Measurements from ENCODE around the gene MAPK8IP1. TPM values are rescaled to one million over a fixed set of nuclear protein-coding genes. Genes with fewer than 3 reads are reported as not detected.

Gene MAPK8IP1
- polyA plus RNA-seq, 2 of the 4 experiments (the other 2 are of a cell fraction), result 2.6 to 5.8 TPM

- H3K4me3 ChIP-seq, result no peak overlapping the region
- POLR2A ChIA-PET, result no interaction called here
- DNase-seq (ENCODE audit: low read depth in 1 of 2, low spot score in 1 of 2) (no peak), ATAC-seq (no peak), FAIRE-seq (no peak)
- CTCF ChIA-PET, result no interaction called here
- 95% methylated on average over 2 of the region's 2 CpGs for WGBS (ENCODE audit: missing lambda C conversion rate)
- no peak overlapping the region for H3K4me2 ChIP-seq
- no peak overlapping the region for H3K27ac ChIP-seq
- H3K4me1 ChIP-seq, result no peaks in the 10 kb centered on the region
- no peak for TF ChIP-seq MAFK (IDR thresholded peaks at IDR 0.05; ENCODE audit: partially characterized antibody)
- no peak for TF ChIP-seq RARB (CRISPR knock-in tag; IDR thresholded peaks at IDR 0.05)
- TF ChIP-seq RCOR1 (IDR thresholded peaks at IDR 0.05; ENCODE audit: low read depth, low read length), result no peak
- no peak for TF ChIP-seq POLR2A (IDR thresholded peaks at IDR 0.05; ENCODE audit: low read length)
- no peak for TF ChIP-seq POLR2AphosphoS2 (conservative IDR thresholded peaks at IDR 0.05; ENCODE audit: low read length)
- no peak for TF ChIP-seq PHF8 (IDR thresholded peaks at IDR 0.05; ENCODE audit: borderline replicate concordance, low read depth)
- TF ChIP-seq FOXS1 (CRISPR knock-in tag; IDR thresholded peaks at IDR 0.05), result no peak
- no peak for TF ChIP-seq TFCP2L1 (CRISPR knock-in tag; IDR thresholded peaks at IDR 0.05)
- TF ChIP-seq SREBF2 (IDR thresholded peaks at IDR 0.05), result no peak
- TF ChIP-seq NPAS2 (CRISPR knock-in tag; IDR thresholded peaks at IDR 0.05; ENCODE audit: borderline replicate concordance), result no peak
- TF ChIP-seq HDAC2 (IDR thresholded peaks at IDR 0.05), result no peak
- no peak for TF ChIP-seq KDM5A (IDR thresholded peaks at IDR 0.05)
- TF ChIP-seq CBX2 (IDR thresholded peaks at IDR 0.05; ENCODE audit: borderline replicate concordance, low read depth), result no peak
- TF ChIP-seq ZSCAN20 (CRISPR knock-in tag; IDR thresholded peaks at IDR 0.05), result no peak
- TF ChIP-seq EP300 (IDR thresholded peaks at IDR 0.05), result no peak
- no peak for TF ChIP-seq KDM1A (IDR thresholded peaks at IDR 0.05; ENCODE audit: low read depth)
- no peak for TF ChIP-seq ZNF302 (CRISPR knock-in tag; IDR thresholded peaks at IDR 0.05)
- TF ChIP-seq MAZ (IDR thresholded peaks at IDR 0.05; ENCODE audit: borderline replicate concordance, low read depth, low read length), result no peak
- TF ChIP-seq HOXB5 (CRISPR knock-in tag; IDR thresholded peaks at IDR 0.05), result no peak
- H3K9me3 ChIP-seq, result no peaks in the 10 kb centered on the region
Observed at GRCh38 chr11:45939836-45940235, 54.4 kb downstream of the MAPK8IP1 start.

GRCh38 chr11:45941285-45941684, 55.8 kb downstream of the MAPK8IP1 start:
- no peak for ATAC-seq
- FAIRE-seq, result no peak
- Histone ChIP-seq H3K9me3 (no peaks in the 10 kb centered on the region), H3K4me2 (no peak overlapping the region), H3K4me3 (no peak overlapping the region), H3K4me1 (no peaks in the 10 kb centered on the region), H3K27ac (no peak overlapping the region)
- POLR2A ChIA-PET, result no interaction called here
- 88% methylated on average over 4 of the region's 4 CpGs for WGBS (ENCODE audit: missing lambda C conversion rate)
- CTCF ChIA-PET, result interaction anchor here (1.3 to 2.3 kb wide), 4 partner anchors 24 to 68 kb away, joined by 4 to 10 read pairs (median 5); no protein-coding TSS in a partner anchor
- no peak for TF ChIP-seq PBX3 (IDR thresholded peaks at IDR 0.05)
- no peak for TF ChIP-seq HOXA7 (CRISPR knock-in tag; IDR thresholded peaks at IDR 0.05)
- TF ChIP-seq MAZ (IDR thresholded peaks at IDR 0.05; ENCODE audit: borderline replicate concordance, low read depth, low read length), result no peak
- TF ChIP-seq GATA3 (IDR thresholded peaks at IDR 0.05; ENCODE audit: borderline replicate concordance), result no peak
- no peak for TF ChIP-seq HOXB5 (CRISPR knock-in tag; IDR thresholded peaks at IDR 0.05)
- TF ChIP-seq CHD2 (IDR thresholded peaks at IDR 0.05; ENCODE audit: low read length, partially characterized antibody), result no peak
- no peak for TF ChIP-seq ZFP36 (IDR thresholded peaks at IDR 0.05; ENCODE audit: borderline replicate concordance, partially characterized antibody)
- no peak for TF ChIP-seq TP53 (CRISPR knock-in tag; IDR thresholded peaks at IDR 0.05)
- TF ChIP-seq ZSCAN20 (CRISPR knock-in tag; IDR thresholded peaks at IDR 0.05), result no peak
- TF ChIP-seq CBX2 (IDR thresholded peaks at IDR 0.05; ENCODE audit: borderline replicate concordance, low read depth), result no peak
- no peak for TF ChIP-seq POLR2A (IDR thresholded peaks at IDR 0.05; ENCODE audit: low read length)
- no peak for TF ChIP-seq FOSB (CRISPR knock-in tag; IDR thresholded peaks at IDR 0.05)
- no peak for DNase-seq (ENCODE audit: low read depth in 1 of 2, low spot score in 1 of 2)

- ChIA-PET CTCF (interaction anchor here (0.9 to 2.3 kb wide), 7 partner anchors 12 to 100 kb away, joined by 3 to 10 read pairs (median 4); no protein-coding TSS in a partner anchor), POLR2A (no interaction called here)
- Histone ChIP-seq H3K4me3 (no peak overlapping the region), H3K4me1 (no peaks in the 10 kb centered on the region), H3K4me2 (no peak overlapping the region), H3K27ac (no peak overlapping the region), H3K9me3 (no peaks in the 10 kb centered on the region)
- WGBS (ENCODE audit: missing lambda C conversion rate), result 92% methylated on average over 4 of the region's 4 CpGs
- FAIRE-seq (no peak), ATAC-seq (no peak), DNase-seq (ENCODE audit: low read depth in 1 of 2, low spot score in 1 of 2) (no peak)
- TF ChIP-seq BHLHE40 (IDR thresholded peaks at IDR 0.05; ENCODE audit: low read depth, low read length), result no peak
- no peak for TF ChIP-seq ATOH8 (CRISPR knock-in tag; IDR thresholded peaks at IDR 0.05; ENCODE audit: low read depth)
- TF ChIP-seq MYC (IDR thresholded peaks at IDR 0.05; ENCODE audit: borderline replicate concordance, low read length), result no peak
- no peak for TF ChIP-seq EP300 (IDR thresholded peaks at IDR 0.05)
- no peak for TF ChIP-seq CTCF (IDR thresholded peaks at IDR 0.05)
- no peak for TF ChIP-seq POLR2A (IDR thresholded peaks at IDR 0.05; ENCODE audit: low read length)
- no peak for TF ChIP-seq E2F6 (IDR thresholded peaks at IDR 0.05; ENCODE audit: borderline replicate concordance, low read depth)
- no peak for TF ChIP-seq NFE2L2 (conservative IDR thresholded peaks at IDR 0.05; ENCODE audit: low read length)
- no peak for TF ChIP-seq TP53 (CRISPR knock-in tag; IDR thresholded peaks at IDR 0.05)
- TF ChIP-seq CBX2 (IDR thresholded peaks at IDR 0.05; ENCODE audit: borderline replicate concordance, low read depth), result no peak
- TF ChIP-seq ZNF302 (CRISPR knock-in tag; IDR thresholded peaks at IDR 0.05), result no peak
- TF ChIP-seq HOXB13 (CRISPR knock-in tag; IDR thresholded peaks at IDR 0.05; ENCODE audit: low read depth), result no peak
Observed at GRCh38 chr11:45942381-45942780, 56.9 kb downstream of the MAPK8IP1 start.

Data from A549 (cell line).